NB4 (cell line): Measurements from ENCODE around the gene ZNF25.
A peak's percentile ranks its signal among the peaks of the same experiment; 100 is the strongest.

Experiments
- DNase-seq: peaks from one replicate; pipeline ENCODE4 v3.0.0; 2010; ENCODE audit warnings: low read depth
- H3K4me3 ChIP-seq: one replicate; pipeline ENCODE4 v1.5.1; 2011; ENCODE audit warnings: mild to moderate bottlenecking, low read depth, low read length, moderate library complexity
- MYC ChIP-seq: IDR thresholded peaks from 2 replicates; pipeline ENCODE4 v1.6.1; 2011; ENCODE audit warnings: low read depth, low read length
- POLR2A ChIP-seq: IDR thresholded peaks from 2 replicates; pipeline ENCODE4 v1.6.1; 2011; ENCODE audit warnings: mild to moderate bottlenecking; ENCODE audit not compliant: insufficient read length; ENCODE audit errors: extremely low read depth
- TF ChIP-seq, protein P1 (sequence below): IDR thresholded peaks from 2 replicates; pipeline ENCODE4 v1.6.1; 2011; ENCODE audit warnings: low read depth, low read length
- TF ChIP-seq, protein P2 (sequence below): IDR thresholded peaks from one replicate; pipeline ENCODE4 v1.5.1; 2012; ENCODE audit warnings: low read depth, low read length

Gene ZNF25

DNA sequence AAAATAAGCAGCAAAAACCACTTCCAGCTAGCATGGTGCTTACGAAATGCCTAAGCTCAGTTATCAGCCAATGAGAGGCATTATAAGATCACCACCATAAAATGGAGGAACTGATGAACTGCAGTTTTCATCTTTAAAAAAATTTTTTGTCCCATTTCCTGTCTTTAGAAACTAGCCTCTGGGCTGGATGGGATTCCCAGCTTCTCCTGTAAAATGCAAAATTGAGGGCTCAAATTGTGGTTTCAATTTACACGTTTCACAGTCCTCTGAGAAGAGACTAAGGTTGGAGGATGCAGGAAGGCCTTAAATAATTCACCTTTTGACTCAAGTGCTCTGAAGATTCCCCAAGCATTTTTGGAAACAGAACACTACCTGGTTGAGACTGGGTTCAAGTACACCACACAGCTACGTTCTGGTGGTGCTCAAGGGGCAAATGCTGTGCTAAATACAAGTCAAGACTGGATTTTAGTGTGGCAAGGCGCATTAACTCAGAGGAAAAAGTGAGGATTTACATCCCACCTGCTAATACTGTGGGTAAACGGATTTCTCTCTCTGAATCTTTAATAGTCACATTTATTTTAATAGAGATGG is 951 bp downstream of the ZNF25 start:
- peak; percentile 79 for DNase-seq
- TF ChIP-seq POLR2A (no peak), MYC (no peak)
- TF ChIP-seq, protein P1, sequence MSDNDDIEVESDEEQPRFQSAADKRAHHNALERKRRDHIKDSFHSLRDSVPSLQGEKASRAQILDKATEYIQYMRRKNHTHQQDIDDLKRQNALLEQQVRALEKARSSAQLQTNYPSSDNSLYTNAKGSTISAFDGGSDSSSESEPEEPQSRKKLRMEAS: no peak
- TF ChIP-seq, protein P2, sequence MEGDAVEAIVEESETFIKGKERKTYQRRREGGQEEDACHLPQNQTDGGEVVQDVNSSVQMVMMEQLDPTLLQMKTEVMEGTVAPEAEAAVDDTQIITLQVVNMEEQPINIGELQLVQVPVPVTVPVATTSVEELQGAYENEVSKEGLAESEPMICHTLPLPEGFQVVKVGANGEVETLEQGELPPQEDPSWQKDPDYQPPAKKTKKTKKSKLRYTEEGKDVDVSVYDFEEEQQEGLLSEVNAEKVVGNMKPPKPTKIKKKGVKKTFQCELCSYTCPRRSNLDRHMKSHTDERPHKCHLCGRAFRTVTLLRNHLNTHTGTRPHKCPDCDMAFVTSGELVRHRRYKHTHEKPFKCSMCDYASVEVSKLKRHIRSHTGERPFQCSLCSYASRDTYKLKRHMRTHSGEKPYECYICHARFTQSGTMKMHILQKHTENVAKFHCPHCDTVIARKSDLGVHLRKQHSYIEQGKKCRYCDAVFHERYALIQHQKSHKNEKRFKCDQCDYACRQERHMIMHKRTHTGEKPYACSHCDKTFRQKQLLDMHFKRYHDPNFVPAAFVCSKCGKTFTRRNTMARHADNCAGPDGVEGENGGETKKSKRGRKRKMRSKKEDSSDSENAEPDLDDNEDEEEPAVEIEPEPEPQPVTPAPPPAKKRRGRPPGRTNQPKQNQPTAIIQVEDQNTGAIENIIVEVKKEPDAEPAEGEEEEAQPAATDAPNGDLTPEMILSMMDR: no peak
- H3K4me3 ChIP-seq: peak overlapping the region; percentile 79

DNA sequence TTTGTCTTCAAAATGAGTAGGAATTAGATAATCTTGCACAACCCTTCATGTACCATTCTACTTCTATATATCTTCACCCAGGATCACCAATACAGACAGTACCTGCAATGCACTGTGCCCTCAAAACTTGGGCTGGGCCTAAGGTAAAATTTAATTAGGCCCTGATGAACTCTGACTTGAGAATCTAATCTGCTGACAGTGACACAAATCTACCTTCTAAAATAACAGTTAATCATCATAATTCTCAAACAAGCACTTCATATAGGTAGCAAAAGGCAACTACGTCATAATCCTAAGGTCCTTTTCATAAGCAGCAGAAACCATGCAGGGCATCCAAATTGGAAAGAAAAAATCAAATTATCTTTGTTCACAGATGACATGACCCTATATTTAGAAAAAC is 4.1 kb downstream of the ZNF25 start:
- TF ChIP-seq, protein P2: no peak
- TF ChIP-seq POLR2A (no peak), MYC (no peak)
- TF ChIP-seq, protein P1: no peak
- no peak overlapping the region for H3K4me3 ChIP-seq
- peak; percentile 1 for DNase-seq

DNA sequence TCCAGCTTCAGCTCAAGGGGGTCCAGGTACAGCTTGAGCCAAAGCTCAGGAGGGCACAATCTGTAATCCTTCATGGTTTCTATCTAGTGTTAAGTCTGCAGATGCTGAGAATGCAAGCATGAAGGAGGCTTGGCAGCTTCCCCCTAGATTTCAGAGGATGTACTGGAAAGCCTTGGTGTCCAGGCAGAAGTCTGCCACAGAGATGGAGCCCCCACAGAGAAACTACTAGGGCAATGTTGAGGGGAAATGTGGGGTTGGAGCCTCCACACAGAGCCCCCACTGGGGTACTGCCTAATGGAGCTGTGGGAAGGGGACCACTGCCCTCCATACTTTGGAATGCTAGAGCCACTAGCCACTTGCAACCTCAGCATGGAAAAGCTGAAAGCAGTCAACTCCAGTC is 11.4 kb downstream of the ZNF25 start:
- TF ChIP-seq POLR2A (no peak), MYC (no peak)
- TF ChIP-seq, protein P2: no peak
- TF ChIP-seq, protein P1: no peak
- H3K4me3 ChIP-seq: no peak overlapping the region
- peak; percentile 50 for DNase-seq

DNA sequence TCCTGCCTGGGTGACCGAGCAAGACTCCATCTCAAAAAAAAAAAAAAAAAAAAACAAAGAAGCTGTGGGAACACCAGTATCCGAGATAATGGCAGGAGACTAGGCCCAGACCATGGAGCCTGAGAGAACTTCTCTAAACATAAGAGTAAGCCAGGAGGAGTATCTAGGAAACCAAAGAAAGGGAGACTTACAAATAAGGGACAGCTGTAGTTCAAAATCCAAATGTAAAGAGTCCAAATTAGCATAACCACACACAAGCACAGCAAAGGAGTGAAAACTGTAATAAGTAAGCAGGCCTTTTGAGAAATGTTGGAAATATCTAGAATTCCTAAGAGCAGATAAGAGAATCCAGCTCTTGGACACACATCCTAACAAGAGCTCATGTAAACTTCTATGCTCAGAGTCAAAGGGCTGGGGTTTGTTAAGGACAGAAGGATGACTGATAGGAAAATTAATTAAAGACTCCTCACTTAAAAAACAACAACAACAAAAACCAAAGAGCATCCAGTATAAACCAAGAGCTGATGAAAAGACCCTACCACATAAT is 15.8 kb downstream of the ZNF25 start:
- no peak overlapping the region for H3K4me3 ChIP-seq
- DNase-seq: no peak
- no peak for TF ChIP-seq MYC
- TF ChIP-seq, protein P1: no peak
- TF ChIP-seq, protein P2: no peak
- TF ChIP-seq POLR2A: no peak

DNA sequence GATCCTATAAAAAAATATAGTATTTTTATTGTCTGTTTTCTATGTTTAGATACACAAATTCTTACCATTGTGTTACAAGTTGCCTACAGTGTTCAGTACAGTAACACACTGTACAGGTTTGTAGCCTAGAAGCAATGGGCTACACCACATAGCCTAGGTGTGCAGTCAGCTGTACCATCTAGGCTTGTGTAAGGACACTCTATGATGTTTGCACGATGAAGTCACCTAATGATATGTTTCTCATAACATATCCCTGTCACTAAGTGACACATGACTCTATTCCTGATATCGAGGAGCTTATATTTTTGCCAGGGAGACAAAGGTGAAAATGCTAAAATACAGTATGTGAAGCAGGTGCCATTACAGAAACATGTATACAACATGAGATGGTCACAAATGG is 18.6 kb downstream of the ZNF25 start:
- DNase-seq: no peak
- TF ChIP-seq POLR2A (no peak), MYC (no peak)
- TF ChIP-seq, protein P1: no peak
- no peak overlapping the region for H3K4me3 ChIP-seq

DNA sequence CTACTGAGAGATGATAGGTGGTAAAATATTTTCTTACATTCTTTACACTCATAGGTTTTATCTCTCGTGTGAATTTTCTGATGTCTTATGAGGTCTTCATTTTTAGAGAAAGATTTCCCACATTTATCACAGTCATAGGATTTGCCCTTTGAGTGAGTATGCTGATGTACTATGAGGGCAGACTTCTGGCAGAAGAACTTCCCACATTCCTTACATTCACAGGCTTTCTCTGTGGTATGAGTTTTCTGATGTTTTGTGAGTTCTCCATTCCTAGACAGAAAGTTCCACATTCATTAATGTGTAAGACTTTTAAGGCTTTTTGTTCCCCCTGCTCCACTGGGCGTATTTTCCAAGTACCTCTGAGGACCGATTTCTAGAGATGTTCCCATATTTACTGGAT is 23.5 kb downstream of the ZNF25 start:
- H3K4me3 ChIP-seq: no peak overlapping the region
- TF ChIP-seq, protein P2: no peak
- TF ChIP-seq, protein P1: no peak
- TF ChIP-seq MYC: no peak
- TF ChIP-seq POLR2A: no peak
- DNase-seq: no peak
